ENCODE results near the gene ESRRA.
"Not testable (repeated sequence)": the region's sequence is repeated elsewhere in the genome, so short reads cannot be mapped to it uniquely, and the experiment has no call there.

Gene ESRRA

DNA sequence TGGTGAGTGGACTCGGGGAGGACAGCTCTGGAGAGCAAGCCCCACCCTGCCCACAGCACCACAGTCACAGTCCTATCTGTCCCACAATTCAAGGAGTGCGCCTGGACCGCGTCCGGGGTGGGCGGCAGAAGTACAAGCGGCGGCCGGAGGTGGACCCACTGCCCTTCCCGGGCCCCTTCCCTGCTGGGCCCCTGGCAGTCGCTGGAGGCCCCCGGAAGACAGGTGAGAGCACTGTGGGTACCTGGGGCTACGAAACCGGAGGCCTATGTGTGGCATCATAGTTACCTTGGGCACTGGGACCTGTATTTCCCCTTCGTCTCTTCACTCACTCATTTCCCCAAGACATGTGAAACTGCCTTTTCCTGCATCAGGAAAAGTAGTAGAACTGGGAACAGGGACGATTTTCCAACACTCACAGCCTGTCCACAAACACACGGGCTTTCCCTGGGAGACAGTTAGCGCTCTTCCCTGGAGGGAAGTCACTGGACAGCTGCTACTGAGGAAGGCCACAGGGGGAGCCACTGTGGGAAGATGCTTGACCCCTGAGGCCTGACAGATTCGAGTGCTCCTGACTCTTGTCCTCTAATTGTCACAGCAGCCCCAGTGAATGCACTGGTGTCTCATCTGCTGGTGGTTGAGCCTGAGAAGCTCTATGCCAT, 9.0 kb downstream of the ESRRA start:
- DNase-seq, result no peak

DNA sequence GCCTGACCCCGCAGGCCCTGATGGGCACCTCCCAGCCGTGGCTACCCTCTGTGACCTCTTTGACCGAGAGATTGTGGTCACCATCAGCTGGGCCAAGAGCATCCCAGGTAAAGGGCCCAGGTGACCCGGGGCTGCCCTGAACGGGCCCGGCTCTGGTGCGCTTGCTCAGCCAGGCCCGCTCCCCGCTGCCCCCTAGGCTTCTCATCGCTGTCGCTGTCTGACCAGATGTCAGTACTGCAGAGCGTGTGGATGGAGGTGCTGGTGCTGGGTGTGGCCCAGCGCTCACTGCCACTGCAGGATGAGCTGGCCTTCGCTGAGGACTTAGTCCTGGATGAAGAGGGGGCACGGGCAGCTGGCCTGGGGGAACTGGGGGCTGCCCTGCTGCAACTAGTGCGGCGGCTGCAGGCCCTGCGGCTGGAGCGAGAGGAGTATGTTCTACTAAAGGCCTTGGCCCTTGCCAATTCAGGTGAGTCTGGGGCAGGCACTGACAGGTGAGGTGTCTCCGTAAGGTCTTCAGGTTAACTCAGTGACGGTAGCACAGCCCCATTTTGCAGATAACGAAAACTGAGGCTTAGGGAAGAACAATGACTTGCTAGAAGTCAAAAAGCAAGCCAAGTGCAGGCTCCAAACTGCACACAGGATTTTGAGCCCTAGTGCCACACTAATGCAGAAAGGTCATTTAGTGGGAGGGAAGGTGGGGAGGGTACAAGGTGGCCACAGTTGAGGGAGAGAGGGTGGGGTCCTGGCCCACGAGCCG, 9.7 kb downstream of the ESRRA start:
- no peak for DNase-seq

- DNase-seq, result not testable (repeated sequence)
Measured at GRCh38 chr11:64315667-64316526, 10.6 kb downstream of the ESRRA start.

GRCh38 chr11:64316672-64317324, 11.5 kb downstream of the ESRRA start:
- no peak for DNase-seq

DNA sequence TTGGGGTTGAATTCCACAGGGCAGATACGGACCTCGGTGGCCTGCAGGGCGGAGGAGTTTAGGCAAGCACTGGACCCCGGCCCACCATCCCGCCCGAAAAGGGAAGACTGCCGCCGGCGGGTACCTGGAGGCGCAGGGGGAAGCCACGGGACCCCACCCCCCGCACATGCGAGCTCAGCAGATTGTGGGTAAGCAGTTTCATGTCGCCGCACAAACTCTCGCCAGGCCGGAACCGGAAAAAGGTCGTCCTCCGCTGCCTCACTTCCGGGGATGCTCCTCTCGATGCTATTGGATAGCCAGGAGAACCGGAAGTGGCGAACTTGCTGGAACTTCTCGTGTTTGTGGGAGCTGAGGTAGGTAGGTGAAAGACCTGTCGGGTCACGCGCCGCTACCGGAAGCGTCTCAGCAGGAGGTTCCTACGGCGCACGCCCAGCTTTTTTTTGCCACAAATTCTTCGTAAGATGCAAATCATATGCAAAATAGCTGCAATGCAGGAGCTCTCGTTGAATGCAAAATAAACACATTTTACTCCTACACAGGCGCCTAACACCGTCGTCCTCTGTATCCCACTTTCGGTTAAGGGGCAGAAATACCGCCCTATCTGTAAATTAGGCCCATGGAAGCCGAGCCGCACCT, 12.1 kb downstream of the ESRRA start, which contains the start of gene TRMT112:
TRMT112 (minus strand) TSS at position 235 of the 636 bp plus-strand sequence; CDS start at position 202, 33 bp downstream.
- DNase-seq, result peak; percentile 91 to 95

GRCh38 chr11:64317961-64318765, 12.8 kb downstream of the ESRRA start, which contains the start of gene PRDX5:
Gene PRDX5 (plus strand): TSS chr11:64318121. CDS start chr11:64318216, 95 bp downstream.
- DNase-seq, result peak; percentile 98

DNA sequence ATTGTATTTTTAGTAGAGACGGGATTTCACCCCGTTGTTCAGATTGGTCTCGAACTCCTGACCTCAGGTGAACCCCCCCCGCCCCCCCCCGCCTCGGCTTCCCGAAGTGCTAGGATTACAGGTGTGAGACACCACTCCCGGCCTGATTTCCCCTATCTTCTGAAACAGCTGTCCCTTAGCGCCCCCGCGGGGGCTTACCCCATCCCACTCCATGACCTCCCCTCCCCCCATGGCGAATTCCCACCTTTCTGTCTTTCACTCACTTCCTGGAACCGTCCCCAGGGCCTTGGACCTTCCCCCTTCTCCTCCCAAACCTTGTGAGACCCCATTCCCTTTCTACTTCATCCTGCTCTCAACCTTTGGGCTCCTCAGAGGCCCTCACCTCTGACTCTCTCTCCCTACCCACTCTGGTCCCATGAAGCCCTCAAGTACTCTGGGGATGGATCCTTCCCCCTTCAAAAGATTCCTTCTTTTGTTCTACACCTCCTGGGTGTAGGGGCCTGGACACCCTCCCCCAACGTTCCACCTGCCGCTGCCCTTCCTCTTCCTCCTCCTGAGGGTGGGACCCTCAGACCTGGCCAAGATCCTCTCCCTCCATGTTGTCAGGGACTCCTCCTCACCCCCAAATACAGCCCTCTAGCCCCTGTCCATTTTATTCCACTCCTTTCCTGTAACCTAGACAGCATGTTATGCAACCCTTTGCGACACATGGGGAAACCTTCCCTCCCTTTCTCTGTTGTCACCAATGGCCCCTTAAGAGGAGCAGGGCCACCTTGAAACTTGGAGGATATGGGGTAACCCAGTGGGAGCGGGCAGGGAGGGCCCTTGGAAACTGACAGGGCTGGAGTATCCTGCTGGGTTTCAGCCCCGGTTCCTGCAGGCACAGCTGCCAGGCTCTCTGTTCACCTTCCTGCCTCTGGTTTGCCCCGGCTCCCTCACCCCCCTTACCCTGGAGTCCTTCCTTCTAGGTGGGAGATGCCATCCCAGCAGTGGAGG, 13.7 kb downstream of the ESRRA start:
- no peak for DNase-seq

DNA sequence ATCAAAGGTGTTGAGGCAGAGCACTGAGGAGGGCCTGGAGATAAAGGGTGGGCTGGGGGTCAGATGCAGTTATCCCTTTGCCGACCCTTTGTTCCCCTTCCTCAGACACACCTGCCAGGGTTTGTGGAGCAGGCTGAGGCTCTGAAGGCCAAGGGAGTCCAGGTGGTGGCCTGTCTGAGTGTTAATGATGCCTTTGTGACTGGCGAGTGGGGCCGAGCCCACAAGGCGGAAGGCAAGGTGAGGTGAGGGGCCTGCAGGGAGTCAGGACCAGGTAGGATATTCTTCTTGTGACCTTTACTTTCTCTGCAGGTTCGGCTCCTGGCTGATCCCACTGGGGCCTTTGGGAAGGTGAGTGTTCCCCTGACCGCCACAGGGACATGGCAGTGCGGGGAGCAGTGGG, 15.2 kb downstream of the ESRRA start:
- DNase-seq, result no peak

GRCh38 chr11:64321026-64321425, 15.7 kb downstream of the ESRRA start:
- DNase-seq, result no peak

- DNase-seq, result no peak
Measured at GRCh38 chr11:64321533-64321932, 16.2 kb downstream of the ESRRA start.

- DNase-seq, result no peak
Measured at GRCh38 chr11:64322925-64323260, 17.6 kb downstream of the ESRRA start.

GRCh38 chr11:64323373-64323772, 18.0 kb downstream of the ESRRA start:
- DNase-seq, result no peak

DNA sequence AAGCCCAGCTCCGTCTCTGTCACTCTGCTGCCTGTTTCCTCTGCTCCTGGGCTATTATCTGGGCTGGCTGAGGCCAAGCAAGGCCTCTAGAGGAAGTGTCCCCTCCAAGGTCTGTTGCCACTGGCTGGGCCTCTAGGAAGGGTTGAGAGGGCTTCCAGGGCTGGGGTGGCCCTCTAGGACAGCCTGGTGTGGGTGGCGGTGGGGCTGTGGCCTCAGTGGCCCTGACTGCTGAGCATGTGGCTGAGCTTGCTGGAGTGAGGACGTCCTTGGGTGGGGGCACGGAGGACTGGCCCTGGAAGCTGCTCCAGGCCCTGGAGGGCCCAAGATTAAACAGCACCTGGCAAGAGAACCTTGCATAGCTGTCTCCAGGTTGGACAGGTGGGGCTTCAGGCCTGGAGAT, 18.7 kb downstream of the ESRRA start:
- DNase-seq, result not testable (repeated sequence)

DNA sequence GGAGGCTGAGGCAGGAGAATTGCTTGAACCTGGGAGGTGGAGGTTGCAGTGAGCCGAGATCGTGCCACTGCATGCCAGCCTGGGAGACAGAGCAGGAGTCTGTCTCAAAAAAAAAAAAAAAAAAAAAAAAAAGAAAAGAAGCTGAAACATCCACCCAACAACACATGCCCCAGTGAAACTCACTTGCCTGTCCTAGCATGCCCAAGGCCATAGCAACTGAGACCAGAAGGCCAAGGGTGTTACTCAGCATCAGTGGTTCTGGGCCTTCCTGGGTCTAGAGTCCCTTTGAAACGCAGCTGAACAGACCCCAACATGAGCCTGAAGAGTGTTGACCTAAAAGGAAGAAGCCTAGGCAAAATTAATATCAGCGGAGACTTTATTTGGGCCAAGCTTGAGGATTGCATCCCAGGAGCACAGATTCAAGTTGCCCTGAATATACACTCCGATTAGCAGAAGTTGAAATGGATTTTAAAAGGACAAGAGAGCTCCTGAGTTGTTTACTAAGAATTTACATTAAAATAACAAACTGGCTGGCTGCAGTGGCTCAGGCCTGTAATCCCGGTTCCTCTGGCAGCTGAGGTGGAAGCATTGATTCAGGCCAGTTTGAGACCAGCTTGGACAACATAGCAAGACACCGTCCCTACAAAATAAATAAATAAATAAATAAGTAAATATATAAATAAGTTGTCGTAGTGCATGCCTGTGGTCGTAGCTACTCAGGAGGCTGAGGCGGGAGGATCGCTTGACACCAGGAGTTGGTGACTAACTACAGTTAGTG, 19.6 kb downstream of the ESRRA start:
- DNase-seq, result no peak

DNA sequence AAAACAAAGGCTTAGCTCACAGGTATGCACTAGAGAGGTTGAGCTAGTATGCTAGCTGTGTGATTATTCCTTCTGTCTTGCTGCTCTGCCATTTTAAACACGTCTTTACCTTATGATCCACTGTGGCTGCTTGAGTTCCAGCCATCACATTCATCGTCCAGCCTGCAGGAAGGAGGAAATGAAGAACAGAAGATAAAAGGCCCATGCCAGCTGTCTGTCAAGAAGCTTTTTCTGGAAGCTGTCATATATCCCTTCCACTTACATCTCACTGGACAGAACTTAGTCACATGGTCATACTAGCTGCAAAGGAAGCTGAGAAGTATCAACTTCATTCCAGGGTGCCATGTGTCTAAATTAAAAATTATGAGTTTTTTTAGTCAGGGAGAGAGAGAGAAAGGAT, 22.1 kb downstream of the ESRRA start:
- DNase-seq, result no peak

DNA sequence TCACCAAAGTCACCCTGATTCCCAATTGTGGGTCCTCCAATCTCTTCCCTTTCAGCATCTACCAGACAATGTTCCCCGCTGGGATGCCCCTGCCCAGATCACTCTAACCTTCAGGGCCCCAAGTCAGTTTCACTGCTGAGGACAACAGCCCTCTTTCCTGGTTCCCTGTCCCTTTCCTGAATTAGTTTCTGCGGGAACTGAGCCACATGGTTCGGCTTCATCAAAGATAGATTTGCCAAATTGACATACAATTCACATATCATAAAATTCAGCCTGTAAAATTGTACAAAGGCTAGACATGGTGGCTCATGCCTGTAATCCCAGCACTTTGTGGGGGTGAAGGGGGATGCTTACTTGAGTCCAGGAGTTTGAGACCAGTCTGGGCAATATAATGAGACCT, 22.7 kb downstream of the ESRRA start:
- no peak for DNase-seq

DNA sequence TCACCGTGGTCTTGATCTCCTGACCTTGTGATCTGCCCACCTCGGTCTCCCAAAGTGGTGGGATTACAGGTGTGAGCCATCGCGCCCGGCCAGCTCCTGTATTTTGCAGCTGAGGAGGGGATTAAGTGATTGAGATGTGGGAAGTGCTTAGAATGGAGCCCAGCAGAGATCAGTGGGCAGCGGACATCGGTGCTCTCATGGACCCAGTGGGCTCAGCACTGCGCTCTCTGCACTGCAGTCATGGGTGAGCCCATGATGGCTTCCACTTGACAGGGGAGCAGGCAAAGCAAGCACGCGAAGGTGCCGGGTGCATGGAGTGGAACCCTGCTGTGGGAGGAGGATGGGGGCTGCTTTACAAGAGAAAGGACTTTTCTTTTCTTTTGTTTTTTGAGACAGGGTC, 25.6 kb downstream of the ESRRA start:
- DNase-seq, result no peak

GRCh38 chr11:64331569-64332371, 26.4 kb downstream of the ESRRA start:
- DNase-seq, result peak in 1 of 2 donors; percentile 25
